Measurements from ENCODE around the gene HBA2. TPM values are rescaled to one million over a fixed set of nuclear protein-coding genes. Genes with fewer than 3 reads are reported as not detected.

The HBA2 gene
- total and polyA plus RNA-seq, 9 of the 15 experiments (the other 6 are each of a cell fraction or from before 2014, with no cell fraction given) = 40.4 to 853 (median 286) TPM

DNA sequence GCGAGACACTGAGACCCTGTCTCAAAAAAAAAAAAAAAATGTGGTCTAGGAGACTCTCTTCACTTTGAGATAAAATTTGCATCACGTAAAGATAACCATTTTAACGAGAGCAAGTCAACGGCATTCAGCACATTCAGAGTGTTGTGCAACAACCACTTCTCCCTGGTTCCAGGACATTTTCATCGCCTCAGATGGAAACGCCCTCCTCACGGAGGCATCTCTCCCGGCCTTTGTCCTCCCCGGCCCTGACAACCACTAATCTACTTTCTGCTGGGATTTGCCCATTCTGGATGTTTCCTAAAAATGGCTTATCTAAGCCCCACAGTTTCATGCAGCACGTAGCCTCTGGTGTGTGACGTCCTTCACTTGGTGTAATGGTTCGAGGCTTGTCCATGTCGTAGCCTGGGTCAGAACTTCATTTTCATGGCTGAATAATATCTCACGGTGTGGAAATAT is 27.9 kb upstream of the HBA2 start (continued):
- TF ChIP-seq, protein P1, sequence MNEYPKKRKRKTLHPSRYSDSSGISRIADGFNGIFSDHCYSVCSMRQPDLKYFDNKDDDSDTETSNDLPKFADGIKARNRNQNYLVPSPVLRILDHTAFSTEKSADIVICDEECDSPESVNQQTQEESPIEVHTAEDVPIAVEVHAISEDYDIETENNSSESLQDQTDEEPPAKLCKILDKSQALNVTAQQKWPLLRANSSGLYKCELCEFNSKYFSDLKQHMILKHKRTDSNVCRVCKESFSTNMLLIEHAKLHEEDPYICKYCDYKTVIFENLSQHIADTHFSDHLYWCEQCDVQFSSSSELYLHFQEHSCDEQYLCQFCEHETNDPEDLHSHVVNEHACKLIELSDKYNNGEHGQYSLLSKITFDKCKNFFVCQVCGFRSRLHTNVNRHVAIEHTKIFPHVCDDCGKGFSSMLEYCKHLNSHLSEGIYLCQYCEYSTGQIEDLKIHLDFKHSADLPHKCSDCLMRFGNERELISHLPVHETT (CRISPR knock-in tag; conservative IDR thresholded peaks at IDR 0.05 in 1 of 2, IDR thresholded peaks at IDR 0.05 in 1 of 2) = no peak
- TF ChIP-seq ZNF143 (CRISPR knock-in tag; IDR thresholded peaks at IDR 0.05) = no peak
- no peak for TF ChIP-seq SPI1 (IDR thresholded peaks at IDR 0.05; ENCODE audit: borderline replicate concordance, low read depth, low read length)
- TF ChIP-seq POLR3A (IDR thresholded peaks at IDR 0.05; ENCODE audit: borderline replicate concordance, extremely low read depth, insufficient read depth, insufficient read length) = no peak
- TF ChIP-seq ZNF699 (CRISPR knock-in tag; IDR thresholded peaks at IDR 0.05; ENCODE audit: insufficient replicate concordance) = no peak
- TF ChIP-seq ZNF175 (CRISPR knock-in tag; IDR thresholded peaks at IDR 0.05; ENCODE audit: low read depth) = no peak
- TF ChIP-seq, protein P2, sequence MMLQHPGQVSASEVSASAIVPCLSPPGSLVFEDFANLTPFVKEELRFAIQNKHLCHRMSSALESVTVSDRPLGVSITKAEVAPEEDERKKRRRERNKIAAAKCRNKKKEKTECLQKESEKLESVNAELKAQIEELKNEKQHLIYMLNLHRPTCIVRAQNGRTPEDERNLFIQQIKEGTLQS (IDR thresholded peaks at IDR 0.05) = peak; percentile 52
- TF ChIP-seq, protein P2 (CRISPR knock-in tag; conservative IDR thresholded peaks at IDR 0.05) = no peak
- TF ChIP-seq NR1H2 (CRISPR knock-in tag; IDR thresholded peaks at IDR 0.05) = no peak
- TF ChIP-seq RAD51 (IDR thresholded peaks at IDR 0.05; ENCODE audit: borderline replicate concordance, low read depth) = no peak
- no peak for TF ChIP-seq ZNF184 (CRISPR knock-in tag; IDR thresholded peaks at IDR 0.05)
- TF ChIP-seq NFIC (IDR thresholded peaks at IDR 0.05) = peak; percentile 41
- TF ChIP-seq, protein P3, sequence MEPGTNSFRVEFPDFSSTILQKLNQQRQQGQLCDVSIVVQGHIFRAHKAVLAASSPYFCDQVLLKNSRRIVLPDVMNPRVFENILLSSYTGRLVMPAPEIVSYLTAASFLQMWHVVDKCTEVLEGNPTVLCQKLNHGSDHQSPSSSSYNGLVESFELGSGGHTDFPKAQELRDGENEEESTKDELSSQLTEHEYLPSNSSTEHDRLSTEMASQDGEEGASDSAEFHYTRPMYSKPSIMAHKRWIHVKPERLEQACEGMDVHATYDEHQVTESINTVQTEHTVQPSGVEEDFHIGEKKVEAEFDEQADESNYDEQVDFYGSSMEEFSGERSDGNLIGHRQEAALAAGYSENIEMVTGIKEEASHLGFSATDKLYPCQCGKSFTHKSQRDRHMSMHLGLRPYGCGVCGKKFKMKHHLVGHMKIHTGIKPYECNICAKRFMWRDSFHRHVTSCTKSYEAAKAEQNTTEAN (CRISPR knock-in tag; IDR thresholded peaks at IDR 0.05) = no peak
- TF ChIP-seq HLTF (IDR thresholded peaks at IDR 0.05) = no peak
- TF ChIP-seq EZH2 (IDR thresholded peaks at IDR 0.05; ENCODE audit: borderline replicate concordance, low read depth, low read length) = no peak
- TF ChIP-seq NCOR1 (IDR thresholded peaks at IDR 0.05) = peak; percentile 64
- TF ChIP-seq, protein P4, sequence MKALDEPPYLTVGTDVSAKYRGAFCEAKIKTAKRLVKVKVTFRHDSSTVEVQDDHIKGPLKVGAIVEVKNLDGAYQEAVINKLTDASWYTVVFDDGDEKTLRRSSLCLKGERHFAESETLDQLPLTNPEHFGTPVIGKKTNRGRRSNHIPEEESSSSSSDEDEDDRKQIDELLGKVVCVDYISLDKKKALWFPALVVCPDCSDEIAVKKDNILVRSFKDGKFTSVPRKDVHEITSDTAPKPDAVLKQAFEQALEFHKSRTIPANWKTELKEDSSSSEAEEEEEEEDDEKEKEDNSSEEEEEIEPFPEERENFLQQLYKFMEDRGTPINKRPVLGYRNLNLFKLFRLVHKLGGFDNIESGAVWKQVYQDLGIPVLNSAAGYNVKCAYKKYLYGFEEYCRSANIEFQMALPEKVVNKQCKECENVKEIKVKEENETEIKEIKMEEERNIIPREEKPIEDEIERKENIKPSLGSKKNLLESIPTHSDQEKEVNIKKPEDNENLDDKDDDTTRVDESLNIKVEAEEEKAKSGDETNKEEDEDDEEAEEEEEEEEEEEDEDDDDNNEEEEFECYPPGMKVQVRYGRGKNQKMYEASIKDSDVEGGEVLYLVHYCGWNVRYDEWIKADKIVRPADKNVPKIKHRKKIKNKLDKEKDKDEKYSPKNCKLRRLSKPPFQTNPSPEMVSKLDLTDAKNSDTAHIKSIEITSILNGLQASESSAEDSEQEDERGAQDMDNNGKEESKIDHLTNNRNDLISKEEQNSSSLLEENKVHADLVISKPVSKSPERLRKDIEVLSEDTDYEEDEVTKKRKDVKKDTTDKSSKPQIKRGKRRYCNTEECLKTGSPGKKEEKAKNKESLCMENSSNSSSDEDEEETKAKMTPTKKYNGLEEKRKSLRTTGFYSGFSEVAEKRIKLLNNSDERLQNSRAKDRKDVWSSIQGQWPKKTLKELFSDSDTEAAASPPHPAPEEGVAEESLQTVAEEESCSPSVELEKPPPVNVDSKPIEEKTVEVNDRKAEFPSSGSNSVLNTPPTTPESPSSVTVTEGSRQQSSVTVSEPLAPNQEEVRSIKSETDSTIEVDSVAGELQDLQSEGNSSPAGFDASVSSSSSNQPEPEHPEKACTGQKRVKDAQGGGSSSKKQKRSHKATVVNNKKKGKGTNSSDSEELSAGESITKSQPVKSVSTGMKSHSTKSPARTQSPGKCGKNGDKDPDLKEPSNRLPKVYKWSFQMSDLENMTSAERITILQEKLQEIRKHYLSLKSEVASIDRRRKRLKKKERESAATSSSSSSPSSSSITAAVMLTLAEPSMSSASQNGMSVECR (CRISPR knock-in tag; IDR thresholded peaks at IDR 0.05) = no peak
- no peak for TF ChIP-seq MTF1 (CRISPR knock-in tag; IDR thresholded peaks at IDR 0.05; ENCODE audit: borderline replicate concordance)
- TF ChIP-seq, protein P5, sequence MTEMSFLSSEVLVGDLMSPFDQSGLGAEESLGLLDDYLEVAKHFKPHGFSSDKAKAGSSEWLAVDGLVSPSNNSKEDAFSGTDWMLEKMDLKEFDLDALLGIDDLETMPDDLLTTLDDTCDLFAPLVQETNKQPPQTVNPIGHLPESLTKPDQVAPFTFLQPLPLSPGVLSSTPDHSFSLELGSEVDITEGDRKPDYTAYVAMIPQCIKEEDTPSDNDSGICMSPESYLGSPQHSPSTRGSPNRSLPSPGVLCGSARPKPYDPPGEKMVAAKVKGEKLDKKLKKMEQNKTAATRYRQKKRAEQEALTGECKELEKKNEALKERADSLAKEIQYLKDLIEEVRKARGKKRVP (CRISPR knock-in tag; IDR thresholded peaks at IDR 0.05) = no peak
- TF ChIP-seq MTA1 (IDR thresholded peaks at IDR 0.05; ENCODE audit: borderline replicate concordance) = no peak
